Type B pancreatic cell (in vitro differentiated cells): ENCODE measurements around the gene EFCAB11. TPM values are rescaled to one million over a fixed set of nuclear protein-coding genes. Genes with fewer than 3 reads are reported as not detected.
A peak's percentile ranks its signal among the peaks of the same experiment; 100 is the strongest.

Source experiments
- DNase-seq: peaks from one replicate; pipeline ENCODE4 v3.0.0; 2021; ENCODE audit warnings: mixed read lengths; ENCODE audit not compliant: unreplicated experiment; ENCODE audit errors: extremely low spot score
- H3K27ac Mint-ChIP-seq: 2 replicates; pipeline ENCODE4 v1.8.0; 2021; ENCODE audit warnings: mild to moderate bottlenecking, mixed read lengths
- H3K27me3 Mint-ChIP-seq: 2 replicates; pipeline ENCODE4 v1.8.0; 2021; ENCODE audit warnings: mixed read lengths
- H3K36me3 Mint-ChIP-seq: 2 replicates; pipeline ENCODE4 v1.8.0; 2021; ENCODE audit warnings: mixed read lengths
- H3K4me1 Mint-ChIP-seq: one replicate; pipeline ENCODE4 v1.8.0; 2021; ENCODE audit warnings: mixed read lengths; ENCODE audit not compliant: unreplicated experiment
- H3K4me3 Mint-ChIP-seq: 2 replicates; pipeline ENCODE4 v1.8.0; 2021; ENCODE audit warnings: mild to moderate bottlenecking, mixed read lengths
- H3K9me3 Mint-ChIP-seq: 2 replicates; pipeline ENCODE4 v1.8.0; 2021; ENCODE audit warnings: mixed read lengths
- CTCF ChIP-seq: fragments of 200-600 bp; sonication (generic); conservative IDR thresholded peaks from 2 replicates; pipeline ENCODE4 v1.5.0; 2021; ENCODE audit warnings: antibody characterized with exemption, mild to moderate bottlenecking
- total RNA-seq: library from RNA; stranded (reverse); gene quantifications from 2 replicates; pipeline ENCODE4 v1.2.1, GENCODE V29; 2021; ENCODE audit warnings: low replicate concordance

The EFCAB11 gene
- total RNA-seq, 1 donor from 2014 or later, result 16.0 TPM

- H3K4me3 Mint-ChIP-seq, result no peak overlapping the region
- no peak for DNase-seq
- no peaks in the 10 kb centered on the region for H3K27me3 Mint-ChIP-seq
- H3K27ac Mint-ChIP-seq, result no peak overlapping the region
- peaks cover 5% of the 10 kb centered on the region for H3K4me1 Mint-ChIP-seq
- no peaks in the 10 kb centered on the region for H3K9me3 Mint-ChIP-seq
- TF ChIP-seq CTCF, result no peak
- H3K36me3 Mint-ChIP-seq, result peaks cover 8% of the 10 kb centered on the region
Measured at GRCh38 chr14:89845346-89845745, 109.2 kb downstream of the EFCAB11 start.

GRCh38 chr14:89844508-89844907 is 110.0 kb downstream of the EFCAB11 start:
- H3K4me3 Mint-ChIP-seq, result no peak overlapping the region
- H3K9me3 Mint-ChIP-seq, result no peaks in the 10 kb centered on the region
- no peak overlapping the region for H3K27ac Mint-ChIP-seq
- peaks cover 8% of the 10 kb centered on the region for H3K36me3 Mint-ChIP-seq
- TF ChIP-seq CTCF, result no peak
- H3K27me3 Mint-ChIP-seq, result no peaks in the 10 kb centered on the region
- no peak for DNase-seq
- H3K4me1 Mint-ChIP-seq, result peaks cover 5% of the 10 kb centered on the region

- no peak for DNase-seq
- Mint-ChIP-seq H3K27ac (no peak overlapping the region), H3K9me3 (peaks cover 5% of the 10 kb centered on the region), H3K36me3 (peaks cover 8% of the 10 kb centered on the region), H3K4me1 (peaks cover 5% of the 10 kb centered on the region), H3K4me3 (no peak overlapping the region), H3K27me3 (no peaks in the 10 kb centered on the region)
- no peak for TF ChIP-seq CTCF
Measured at GRCh38 chr14:89842837-89843236, 111.7 kb downstream of the EFCAB11 start.

- H3K36me3 Mint-ChIP-seq, result peaks cover 8% of the 10 kb centered on the region
- H3K9me3 Mint-ChIP-seq, result peaks cover 9% of the 10 kb centered on the region
- DNase-seq, result no peak
- H3K27ac Mint-ChIP-seq, result no peak overlapping the region
- no peak overlapping the region for H3K4me3 Mint-ChIP-seq
- peak; percentile 17 for TF ChIP-seq CTCF
- H3K4me1 Mint-ChIP-seq, result peaks cover 5% of the 10 kb centered on the region
- H3K27me3 Mint-ChIP-seq, result no peaks in the 10 kb centered on the region
Measured at GRCh38 chr14:89841851-89842250, 112.7 kb downstream of the EFCAB11 start.

- H3K9me3 Mint-ChIP-seq, result peaks cover 18% of the 10 kb centered on the region
- TF ChIP-seq CTCF, result no peak
- no peaks in the 10 kb centered on the region for H3K36me3 Mint-ChIP-seq
- no peak for DNase-seq
- no peak overlapping the region for H3K4me3 Mint-ChIP-seq
- no peak overlapping the region for H3K27ac Mint-ChIP-seq
- H3K4me1 Mint-ChIP-seq, result peaks cover 21% of the 10 kb centered on the region
- no peaks in the 10 kb centered on the region for H3K27me3 Mint-ChIP-seq
Measured at GRCh38 chr14:89836830-89837469, 117.6 kb downstream of the EFCAB11 start.

- peaks cover 21% of the 10 kb centered on the region for H3K4me1 Mint-ChIP-seq
- DNase-seq, result no peak
- peak overlapping the region; percentile 24 for H3K27ac Mint-ChIP-seq
- no peaks in the 10 kb centered on the region for H3K27me3 Mint-ChIP-seq
- H3K4me3 Mint-ChIP-seq, result no peak overlapping the region
- no peaks in the 10 kb centered on the region for H3K36me3 Mint-ChIP-seq
- H3K9me3 Mint-ChIP-seq, result peaks cover 14% of the 10 kb centered on the region
- TF ChIP-seq CTCF, result no peak
Measured at GRCh38 chr14:89833661-89834060, 120.9 kb downstream of the EFCAB11 start.
